Measurements from ENCODE around the gene FAM110A. TPM values are rescaled to one million over a fixed set of nuclear protein-coding genes. Genes with fewer than 3 reads are reported as not detected.

Gene FAM110A
- total RNA-seq, 1 experiment from 2014 or later = 11.7 TPM

DNA sequence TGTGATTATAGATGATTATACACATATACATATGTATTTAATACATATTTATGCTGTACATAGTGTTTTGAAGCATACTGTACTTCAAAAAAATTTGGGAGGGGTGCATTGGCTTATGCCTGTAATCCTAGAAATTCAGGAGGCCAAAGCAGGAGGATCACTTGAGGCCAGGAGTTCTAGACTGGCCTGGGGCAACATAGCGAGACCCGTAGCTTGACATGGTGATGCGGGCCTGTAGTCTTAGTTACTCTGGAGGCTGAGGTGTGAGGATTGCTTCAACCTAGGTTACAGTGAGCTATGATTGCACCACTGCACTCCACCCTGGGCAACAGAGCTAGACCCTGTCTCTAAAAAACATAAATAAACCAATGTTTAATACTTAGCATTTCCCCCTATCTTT is 1.6 kb upstream of the FAM110A start:
- DNase-seq (ENCODE audit: low spot score) = no peak
- TF ChIP-seq EZH2 (IDR thresholded peaks at IDR 0.05; ENCODE audit: borderline replicate concordance, low read depth, low read length, poor library complexity, severe bottlenecking) = no peak
- TF ChIP-seq, protein P1, sequence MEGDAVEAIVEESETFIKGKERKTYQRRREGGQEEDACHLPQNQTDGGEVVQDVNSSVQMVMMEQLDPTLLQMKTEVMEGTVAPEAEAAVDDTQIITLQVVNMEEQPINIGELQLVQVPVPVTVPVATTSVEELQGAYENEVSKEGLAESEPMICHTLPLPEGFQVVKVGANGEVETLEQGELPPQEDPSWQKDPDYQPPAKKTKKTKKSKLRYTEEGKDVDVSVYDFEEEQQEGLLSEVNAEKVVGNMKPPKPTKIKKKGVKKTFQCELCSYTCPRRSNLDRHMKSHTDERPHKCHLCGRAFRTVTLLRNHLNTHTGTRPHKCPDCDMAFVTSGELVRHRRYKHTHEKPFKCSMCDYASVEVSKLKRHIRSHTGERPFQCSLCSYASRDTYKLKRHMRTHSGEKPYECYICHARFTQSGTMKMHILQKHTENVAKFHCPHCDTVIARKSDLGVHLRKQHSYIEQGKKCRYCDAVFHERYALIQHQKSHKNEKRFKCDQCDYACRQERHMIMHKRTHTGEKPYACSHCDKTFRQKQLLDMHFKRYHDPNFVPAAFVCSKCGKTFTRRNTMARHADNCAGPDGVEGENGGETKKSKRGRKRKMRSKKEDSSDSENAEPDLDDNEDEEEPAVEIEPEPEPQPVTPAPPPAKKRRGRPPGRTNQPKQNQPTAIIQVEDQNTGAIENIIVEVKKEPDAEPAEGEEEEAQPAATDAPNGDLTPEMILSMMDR (conservative IDR thresholded peaks at IDR 0.05; ENCODE audit: low read depth, low read length) = no peak
- BruUV-seq (replicated peaks) = no TSS peak
- Histone ChIP-seq H3K4me1 (ENCODE audit: insufficient read depth, low read length, poor library complexity, severe bottlenecking) (peaks cover 15% of the 10 kb centered on the region), H3K27ac (ENCODE audit: low read depth, low read length, poor library complexity, severe bottlenecking) (no peak overlapping the region), H3K4me3 (ENCODE audit: low read depth, low read length, poor library complexity, severe bottlenecking) (no peak overlapping the region), H3K9me3 (ENCODE audit: low read depth, low read length, poor library complexity, severe bottlenecking) (no peaks in the 10 kb centered on the region), H3K36me3 (ENCODE audit: insufficient read depth, low read length, poor library complexity, severe bottlenecking) (no peaks in the 10 kb centered on the region), H3K27me3 (replicated peaks; ENCODE audit: insufficient read depth, low read depth, low read length, poor library complexity) (no peaks in the 10 kb centered on the region)
- CTCF ChIA-PET = no interaction called here
- POLR2A ChIA-PET (ENCODE audit: low non-redundant PET) = no interaction called here
- intact Hi-C loops (cut with micrococcal nuclease; ENCODE audit: unreplicated experiment) = no loop called here

- DNase-seq (ENCODE audit: low spot score) = no peak
- CTCF ChIA-PET = interaction anchor here (0.6 to 1.0 kb wide), 2 partner anchors 15 to 1798 kb away, joined by 4 to 7 read pairs; no protein-coding TSS in a partner anchor
- intact Hi-C loops (cut with micrococcal nuclease; ENCODE audit: unreplicated experiment) = no loop called here
- no peaks in the 10 kb centered on the region for H3K27me3 ChIP-seq (replicated peaks; ENCODE audit: insufficient read depth, low read depth, low read length, poor library complexity)
- H3K4me1 ChIP-seq (ENCODE audit: insufficient read depth, low read length, poor library complexity, severe bottlenecking) = peaks cover 15% of the 10 kb centered on the region
- POLR2A ChIA-PET (ENCODE audit: low non-redundant PET) = no interaction called here
- H3K27ac ChIP-seq (ENCODE audit: low read depth, low read length, poor library complexity, severe bottlenecking) = peak overlapping the region; percentile 96
- H3K36me3 ChIP-seq (ENCODE audit: insufficient read depth, low read length, poor library complexity, severe bottlenecking) = no peaks in the 10 kb centered on the region
- no peaks in the 10 kb centered on the region for H3K9me3 ChIP-seq (ENCODE audit: low read depth, low read length, poor library complexity, severe bottlenecking)
- no peak for TF ChIP-seq EZH2 (IDR thresholded peaks at IDR 0.05; ENCODE audit: borderline replicate concordance, low read depth, low read length, poor library complexity, severe bottlenecking)
- TF ChIP-seq, protein P1 (conservative IDR thresholded peaks at IDR 0.05; ENCODE audit: low read depth, low read length) = no peak
- BruUV-seq (replicated peaks) = no TSS peak
- H3K4me3 ChIP-seq (ENCODE audit: low read depth, low read length, poor library complexity, severe bottlenecking) = peak overlapping the region; percentile 75
These were observed 430 bp upstream of the FAM110A start for GRCh38 chr20:833121-833449.

DNA sequence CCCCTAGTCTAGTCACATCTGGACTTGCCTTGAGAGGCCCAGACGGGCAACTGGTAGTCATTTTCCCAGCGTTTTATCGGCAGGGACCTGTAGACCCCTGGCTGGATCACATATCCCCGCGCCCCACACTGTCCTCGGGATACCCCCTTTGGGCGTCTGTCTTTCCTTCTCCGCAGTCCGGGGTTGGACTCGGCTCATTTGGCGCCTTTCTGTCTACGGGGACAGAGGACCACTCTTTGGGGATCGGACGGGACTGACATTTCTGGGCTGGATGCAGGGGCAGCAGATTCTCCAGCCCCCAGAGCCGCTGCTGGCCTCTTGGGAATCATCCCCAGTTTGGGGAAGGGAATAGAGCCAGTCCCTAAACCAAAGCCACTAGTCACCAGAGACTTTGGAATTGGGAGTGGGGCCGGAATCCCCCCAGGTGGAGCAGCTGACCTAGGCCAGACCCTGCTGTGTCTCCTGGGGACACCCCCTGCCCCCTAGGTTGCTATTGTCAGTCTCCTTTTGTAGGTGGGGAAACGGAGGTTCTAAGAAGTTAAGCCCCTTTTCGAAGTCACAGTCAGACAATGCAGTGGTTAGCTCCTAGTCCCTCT is 734 bp downstream of the FAM110A start:
- Histone ChIP-seq H3K4me1 (ENCODE audit: insufficient read depth, low read length, poor library complexity, severe bottlenecking) (peaks cover 15% of the 10 kb centered on the region), H3K36me3 (ENCODE audit: insufficient read depth, low read length, poor library complexity, severe bottlenecking) (no peaks in the 10 kb centered on the region), H3K27ac (ENCODE audit: low read depth, low read length, poor library complexity, severe bottlenecking) (peak overlapping the region; percentile 96), H3K9me3 (ENCODE audit: low read depth, low read length, poor library complexity, severe bottlenecking) (no peaks in the 10 kb centered on the region), H3K27me3 (replicated peaks; ENCODE audit: insufficient read depth, low read depth, low read length, poor library complexity) (no peaks in the 10 kb centered on the region), H3K4me3 (ENCODE audit: low read depth, low read length, poor library complexity, severe bottlenecking) (peak overlapping the region; percentile 75)
- DNase-seq (ENCODE audit: low spot score) = no peak
- no TSS peak for BruUV-seq (replicated peaks)
- TF ChIP-seq, protein P1 (conservative IDR thresholded peaks at IDR 0.05; ENCODE audit: low read depth, low read length) = no peak
- TF ChIP-seq EZH2 (IDR thresholded peaks at IDR 0.05; ENCODE audit: borderline replicate concordance, low read depth, low read length, poor library complexity, severe bottlenecking) = no peak
- CTCF ChIA-PET = no interaction called here
- POLR2A ChIA-PET (ENCODE audit: low non-redundant PET) = no interaction called here
- intact Hi-C loops (cut with micrococcal nuclease; ENCODE audit: unreplicated experiment) = no loop called here

Data from A673 (cell line).